Measurements from ENCODE around the gene OLFML1. TPM values are rescaled to one million over a fixed set of nuclear protein-coding genes. Genes with fewer than 3 reads are reported as not detected.

The OLFML1 gene
- total RNA-seq, 2 donors from 2014 or later: 7.4 to 8.7 TPM

DNA sequence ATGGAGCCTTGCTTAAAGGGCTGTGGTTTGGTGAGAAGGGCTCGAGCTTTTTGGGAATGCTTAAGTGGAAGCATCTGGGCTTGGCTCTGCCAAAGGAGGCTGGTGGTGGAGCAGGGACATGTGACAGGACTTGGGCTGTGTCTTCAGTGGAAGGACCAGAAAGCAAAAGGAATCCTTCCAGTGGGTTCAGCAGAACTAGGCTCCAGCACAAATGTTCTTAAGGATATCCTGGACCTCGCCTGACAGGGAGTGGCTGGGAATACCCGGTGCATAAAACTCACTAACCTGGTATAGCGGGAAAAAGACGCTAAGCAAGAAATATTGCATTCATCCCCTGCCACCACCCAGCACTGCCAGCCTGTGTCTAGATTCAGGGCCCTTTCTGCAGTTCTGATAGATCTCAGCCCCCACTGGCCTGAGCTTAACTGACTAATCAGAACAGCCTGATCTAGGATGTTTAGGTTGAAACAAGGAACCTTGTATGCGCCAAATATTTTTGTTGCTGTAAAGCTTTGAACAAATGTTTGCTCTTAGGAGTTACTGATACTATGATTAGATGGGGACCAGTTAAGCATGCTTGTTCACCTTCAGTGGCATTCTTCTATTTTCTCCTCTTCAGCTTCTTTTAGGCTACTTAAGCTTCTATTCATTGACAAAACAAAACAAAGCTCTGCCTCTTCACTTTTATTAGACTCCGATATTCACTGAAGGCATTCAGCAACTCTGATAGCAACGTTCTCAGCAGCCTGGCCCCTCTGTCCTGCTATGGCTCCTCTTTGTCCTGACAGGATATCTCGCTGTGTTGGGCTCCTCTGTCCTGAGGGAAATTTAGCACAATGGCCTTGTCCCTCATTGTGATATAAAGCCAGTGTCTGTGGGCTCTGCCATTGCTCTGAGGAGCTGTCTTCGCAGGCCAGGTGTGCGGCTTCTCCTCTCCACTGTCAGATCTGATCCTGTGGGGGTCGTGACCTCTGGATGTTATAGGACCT lies 53.5 kb downstream of the OLFML1 start:
- no peak overlapping the region for H3K4me3 ChIP-seq

DNA sequence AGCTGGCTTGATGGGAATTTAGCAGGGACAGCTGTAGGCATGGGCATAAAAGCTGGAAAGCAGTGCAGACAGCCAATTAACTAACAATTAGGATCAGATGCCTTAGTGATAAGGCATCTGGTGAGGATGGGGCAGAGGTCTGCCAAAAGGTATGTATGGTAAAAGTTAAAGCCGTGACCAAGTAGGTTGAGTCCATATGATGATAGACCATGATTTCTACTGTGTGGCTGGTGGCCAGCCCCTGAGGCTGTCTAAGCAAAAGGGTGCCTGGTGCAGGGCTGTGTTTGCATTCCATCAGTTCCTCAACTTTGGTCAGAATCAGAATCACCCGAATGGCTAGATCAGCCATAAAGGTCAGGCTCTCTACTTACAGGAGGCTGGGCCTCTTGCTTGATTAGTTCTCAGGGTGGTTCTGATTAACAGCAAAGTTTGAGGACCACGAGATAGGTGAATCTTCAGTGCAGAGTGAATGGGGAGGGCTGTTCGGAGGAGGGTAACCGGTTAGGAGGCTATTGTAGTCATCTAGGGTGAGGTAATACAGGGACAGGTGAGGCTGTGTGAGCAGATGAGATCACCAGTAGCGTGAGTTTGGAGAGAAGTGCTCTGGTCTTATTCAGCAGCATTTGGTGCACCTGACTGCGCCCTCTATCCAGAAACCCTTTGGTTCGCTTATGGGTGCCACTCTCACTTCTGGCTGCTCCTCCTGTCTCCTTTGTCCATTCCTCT lies 55.7 kb downstream of the OLFML1 start:
- DNase-seq (ENCODE audit: low spot score): no peak

More for the DNA sequence above, 53.5 kb downstream of the OLFML1 start:
- H3K36me3 ChIP-seq: no peaks in the 10 kb centered on the region
- DNase-seq (ENCODE audit: low spot score) (no peak), ATAC-seq (ENCODE audit: insufficient number of reproducible peaks, low FRiP score, low read depth) (no peak)
- no peaks in the 10 kb centered on the region for H3K9me3 ChIP-seq
- no peak overlapping the region for H3K27ac ChIP-seq
- H3K27me3 ChIP-seq (replicated peaks; ENCODE audit: insufficient read depth): no peaks in the 10 kb centered on the region
- H3K4me1 ChIP-seq (ENCODE audit: control insufficient read depth in 1 of 2, low read depth in 2 of 2): no peaks in the 10 kb centered on the region
- TF ChIP-seq, protein P1, sequence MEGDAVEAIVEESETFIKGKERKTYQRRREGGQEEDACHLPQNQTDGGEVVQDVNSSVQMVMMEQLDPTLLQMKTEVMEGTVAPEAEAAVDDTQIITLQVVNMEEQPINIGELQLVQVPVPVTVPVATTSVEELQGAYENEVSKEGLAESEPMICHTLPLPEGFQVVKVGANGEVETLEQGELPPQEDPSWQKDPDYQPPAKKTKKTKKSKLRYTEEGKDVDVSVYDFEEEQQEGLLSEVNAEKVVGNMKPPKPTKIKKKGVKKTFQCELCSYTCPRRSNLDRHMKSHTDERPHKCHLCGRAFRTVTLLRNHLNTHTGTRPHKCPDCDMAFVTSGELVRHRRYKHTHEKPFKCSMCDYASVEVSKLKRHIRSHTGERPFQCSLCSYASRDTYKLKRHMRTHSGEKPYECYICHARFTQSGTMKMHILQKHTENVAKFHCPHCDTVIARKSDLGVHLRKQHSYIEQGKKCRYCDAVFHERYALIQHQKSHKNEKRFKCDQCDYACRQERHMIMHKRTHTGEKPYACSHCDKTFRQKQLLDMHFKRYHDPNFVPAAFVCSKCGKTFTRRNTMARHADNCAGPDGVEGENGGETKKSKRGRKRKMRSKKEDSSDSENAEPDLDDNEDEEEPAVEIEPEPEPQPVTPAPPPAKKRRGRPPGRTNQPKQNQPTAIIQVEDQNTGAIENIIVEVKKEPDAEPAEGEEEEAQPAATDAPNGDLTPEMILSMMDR (IDR thresholded peaks at IDR 0.05): no peak

DNA sequence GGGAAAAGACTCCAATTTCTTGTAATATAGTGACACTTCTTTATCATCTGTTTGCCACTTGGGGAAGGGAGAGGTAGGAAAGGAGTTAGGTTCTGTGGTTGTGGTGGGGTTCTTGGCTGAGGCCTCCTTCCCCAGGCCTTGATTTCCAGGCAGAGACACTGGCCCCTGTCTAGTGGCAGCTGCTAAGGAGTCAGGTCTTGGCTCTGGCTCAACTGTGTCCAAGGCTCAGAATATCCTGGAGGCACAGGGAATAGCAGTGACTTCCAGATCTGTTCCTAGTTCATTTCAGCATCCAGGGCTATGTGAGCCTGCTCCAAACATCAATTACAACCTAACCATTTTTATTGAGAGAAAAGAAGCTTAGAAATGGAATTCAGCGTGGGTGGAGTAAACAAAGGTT lies 58.0 kb downstream of the OLFML1 start:
- no peak overlapping the region for H3K4me3 ChIP-seq
- DNase-seq (ENCODE audit: low spot score) (no peak), ATAC-seq (ENCODE audit: insufficient number of reproducible peaks, low FRiP score, low read depth) (no peak)
- H3K27ac ChIP-seq: no peak overlapping the region
- H3K4me1 ChIP-seq (ENCODE audit: control insufficient read depth in 1 of 2, low read depth in 2 of 2): no peaks in the 10 kb centered on the region
- no peaks in the 10 kb centered on the region for H3K36me3 ChIP-seq
- H3K9me3 ChIP-seq: no peaks in the 10 kb centered on the region
- TF ChIP-seq, protein P1 (IDR thresholded peaks at IDR 0.05): no peak
- H3K27me3 ChIP-seq (replicated peaks; ENCODE audit: insufficient read depth): no peaks in the 10 kb centered on the region

More for the DNA sequence above, 55.7 kb downstream of the OLFML1 start:
- Histone ChIP-seq H3K27me3 (replicated peaks; ENCODE audit: insufficient read depth) (no peaks in the 10 kb centered on the region), H3K4me1 (ENCODE audit: control insufficient read depth in 1 of 2, low read depth in 2 of 2) (no peaks in the 10 kb centered on the region), H3K4me3 (no peak overlapping the region), H3K36me3 (no peaks in the 10 kb centered on the region), H3K27ac (no peak overlapping the region), H3K9me3 (no peaks in the 10 kb centered on the region)
- no peak for ATAC-seq (ENCODE audit: insufficient number of reproducible peaks, low FRiP score, low read depth)
- TF ChIP-seq, protein P1 (IDR thresholded peaks at IDR 0.05): no peak

DNA sequence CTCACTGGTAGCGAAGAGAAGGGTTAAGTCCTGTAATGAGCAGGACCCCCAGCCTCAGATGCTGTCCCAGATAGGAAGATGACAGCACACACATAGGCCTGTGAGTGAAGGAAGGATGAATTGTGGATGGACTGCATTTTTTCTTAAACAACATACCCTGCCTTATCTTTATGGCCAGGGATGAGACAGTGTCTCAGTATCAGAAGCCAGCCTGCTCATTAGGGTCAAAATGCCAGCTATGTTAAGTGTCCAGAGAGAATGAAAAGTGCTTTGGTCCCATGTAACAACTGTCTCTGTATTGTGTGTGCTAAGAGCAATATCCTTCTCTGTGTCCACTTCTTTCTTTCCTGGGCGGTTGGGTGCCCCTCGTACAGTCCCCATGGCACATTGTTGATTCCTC lies 58.7 kb downstream of the OLFML1 start:
- H3K9me3 ChIP-seq: no peaks in the 10 kb centered on the region
- no peaks in the 10 kb centered on the region for H3K27me3 ChIP-seq (replicated peaks; ENCODE audit: insufficient read depth)
- no peak for DNase-seq (ENCODE audit: low spot score)
- no peak overlapping the region for H3K27ac ChIP-seq
- no peaks in the 10 kb centered on the region for H3K36me3 ChIP-seq
- ATAC-seq (ENCODE audit: insufficient number of reproducible peaks, low FRiP score, low read depth): no peak
- H3K4me3 ChIP-seq: no peak overlapping the region
- TF ChIP-seq, protein P1 (IDR thresholded peaks at IDR 0.05): no peak
- H3K4me1 ChIP-seq (ENCODE audit: control insufficient read depth in 1 of 2, low read depth in 2 of 2): no peaks in the 10 kb centered on the region

- DNase-seq (ENCODE audit: low spot score): no peak
- H3K27me3 ChIP-seq (replicated peaks; ENCODE audit: insufficient read depth): no peaks in the 10 kb centered on the region
- H3K36me3 ChIP-seq: no peaks in the 10 kb centered on the region
- H3K4me3 ChIP-seq: no peak overlapping the region
- no peak for ATAC-seq (ENCODE audit: insufficient number of reproducible peaks, low FRiP score, low read depth)
- TF ChIP-seq, protein P1 (IDR thresholded peaks at IDR 0.05): no peak
- H3K27ac ChIP-seq: no peak overlapping the region
- no peaks in the 10 kb centered on the region for H3K4me1 ChIP-seq (ENCODE audit: control insufficient read depth in 1 of 2, low read depth in 2 of 2)
- H3K9me3 ChIP-seq: no peaks in the 10 kb centered on the region
Observed at GRCh38 chr11:7545611-7546010, 60.3 kb downstream of the OLFML1 start.

Measured in thoracic aorta (tissue), 2 donors.